OCI-LY1 (cell line): Measurements from ENCODE around the gene NECTIN1.

ENCODE experiments used
- EZH2 ChIP-seq: fragments of 200-600 bp; sonication (generic), shearing (Covaris generic); IDR thresholded peaks from 2 replicates; pipeline ENCODE4 v1.8.0; 2017; ENCODE audit warnings: borderline replicate concordance, mixed run types, mild to moderate bottlenecking, antibody characterized with exemption, low read length, moderate library complexity, mixed read lengths
- TF ChIP-seq, protein P1 (sequence below): fragments of 200-600 bp; sonication (generic), shearing (Covaris generic); IDR thresholded peaks from 2 replicates; pipeline ENCODE4 v1.5.1; 2017; ENCODE audit warnings: mild to moderate bottlenecking, antibody characterized with exemption, low read length, moderate library complexity, mixed read lengths

DNA sequence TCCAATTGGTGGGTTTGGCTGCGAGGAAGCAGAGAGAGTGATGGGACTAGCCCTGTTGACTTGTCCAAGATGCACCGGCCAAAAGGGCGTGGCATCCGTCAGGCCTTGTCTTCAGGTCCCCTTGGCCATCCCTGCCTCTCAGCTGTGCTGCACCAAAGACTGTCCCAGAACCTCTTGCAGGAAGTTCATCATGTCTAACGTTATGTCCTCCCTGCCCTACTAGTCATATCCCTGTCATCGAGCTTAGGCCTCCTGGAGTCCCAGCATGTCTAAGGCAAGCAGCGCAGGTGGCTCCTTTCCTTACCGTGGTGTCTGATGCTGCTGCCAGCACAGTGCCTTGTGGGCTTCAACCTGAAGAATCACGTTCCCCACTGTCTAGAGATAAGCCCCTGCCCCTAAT, 51.2 kb downstream of the NECTIN1 start:
- TF ChIP-seq, protein P1, sequence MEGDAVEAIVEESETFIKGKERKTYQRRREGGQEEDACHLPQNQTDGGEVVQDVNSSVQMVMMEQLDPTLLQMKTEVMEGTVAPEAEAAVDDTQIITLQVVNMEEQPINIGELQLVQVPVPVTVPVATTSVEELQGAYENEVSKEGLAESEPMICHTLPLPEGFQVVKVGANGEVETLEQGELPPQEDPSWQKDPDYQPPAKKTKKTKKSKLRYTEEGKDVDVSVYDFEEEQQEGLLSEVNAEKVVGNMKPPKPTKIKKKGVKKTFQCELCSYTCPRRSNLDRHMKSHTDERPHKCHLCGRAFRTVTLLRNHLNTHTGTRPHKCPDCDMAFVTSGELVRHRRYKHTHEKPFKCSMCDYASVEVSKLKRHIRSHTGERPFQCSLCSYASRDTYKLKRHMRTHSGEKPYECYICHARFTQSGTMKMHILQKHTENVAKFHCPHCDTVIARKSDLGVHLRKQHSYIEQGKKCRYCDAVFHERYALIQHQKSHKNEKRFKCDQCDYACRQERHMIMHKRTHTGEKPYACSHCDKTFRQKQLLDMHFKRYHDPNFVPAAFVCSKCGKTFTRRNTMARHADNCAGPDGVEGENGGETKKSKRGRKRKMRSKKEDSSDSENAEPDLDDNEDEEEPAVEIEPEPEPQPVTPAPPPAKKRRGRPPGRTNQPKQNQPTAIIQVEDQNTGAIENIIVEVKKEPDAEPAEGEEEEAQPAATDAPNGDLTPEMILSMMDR = no peak
- no peak for TF ChIP-seq EZH2
